ENCODE measurements around the gene TMX2.

DNA sequence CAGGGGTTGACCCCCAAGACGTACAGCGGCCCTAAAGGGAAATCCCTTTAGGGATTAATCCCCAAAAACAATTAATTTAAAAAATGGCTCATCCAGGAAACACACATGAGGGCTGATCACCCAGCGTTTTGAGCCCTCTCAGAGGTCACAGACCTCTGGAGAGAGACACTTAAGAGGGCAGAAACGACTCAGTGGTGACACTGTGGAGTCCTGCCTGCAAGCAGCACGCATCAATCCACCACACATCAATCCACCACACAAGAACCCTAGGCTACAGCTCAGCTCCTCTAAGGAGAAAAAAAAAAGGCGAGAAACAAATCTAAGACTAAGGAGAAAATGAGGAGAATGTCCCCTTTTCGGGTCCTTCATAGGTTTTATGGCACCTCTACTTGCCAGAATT lies 16.4 kb downstream of the TMX2 start:
- TF ChIP-seq EZH2 (IDR thresholded peaks at IDR 0.05) (no peak), POLR2AphosphoS5 (IDR thresholded peaks at IDR 0.05; ENCODE audit: borderline replicate concordance, low read depth, low read length) (no peak)
